HT-29 (cell line): ENCODE results near the gene NPM3. TPM values are rescaled to one million over a fixed set of nuclear protein-coding genes. Genes with fewer than 3 reads are reported as not detected.

Source experiments
- DNase-seq: peaks from one replicate; pipeline ENCODE4 v3.0.0-alpha.2; 2015; ENCODE audit warnings: low spot score
- total RNA-seq: library from RNA; depleted of rRNA; stranded (reverse); fragments of >200 nt; shearing (Covaris generic); gene quantifications from 2 replicates; pipeline ENCODE4 v1.2.3, GENCODE V29; 2014

NPM3 gene
- total RNA-seq, 1 experiment from 2014 or later = 160 TPM

- DNase-seq = no peak
These were observed 7.7 kb downstream of the NPM3 start, which contains the start of gene FGF8 for GRCh38 chr10:101775273-101776160. FGF8 (minus strand) TSS chr10:101776114; CDS start chr10:101775900, 214 bp downstream.

GRCh38 chr10:101774589-101775272 lies 8.5 kb downstream of the NPM3 start:
- no peak for DNase-seq

- no peak for DNase-seq
These were observed 9.2 kb downstream of the NPM3 start for GRCh38 chr10:101773923-101774588.

- no peak for DNase-seq
These were observed 10.1 kb downstream of the NPM3 start for GRCh38 chr10:101772895-101773761.

GRCh38 chr10:101772017-101772894 lies 11.0 kb downstream of the NPM3 start:
- no peak for DNase-seq

- no peak for DNase-seq
These were observed 11.9 kb downstream of the NPM3 start for GRCh38 chr10:101771380-101771779.

GRCh38 chr10:101770331-101771215 lies 12.7 kb downstream of the NPM3 start:
- no peak for DNase-seq

- no peak for DNase-seq
These were observed 13.6 kb downstream of the NPM3 start for GRCh38 chr10:101769541-101770180.

GRCh38 chr10:101768791-101769170 lies 14.5 kb downstream of the NPM3 start:
- DNase-seq = no peak

GRCh38 chr10:101767966-101768790 lies 15.1 kb downstream of the NPM3 start:
- no peak for DNase-seq

GRCh38 chr10:101767600-101767945 lies 15.7 kb downstream of the NPM3 start:
- DNase-seq = no peak

- no peak for DNase-seq
These were observed 16.3 kb downstream of the NPM3 start for GRCh38 chr10:101766753-101767599.

GRCh38 chr10:101766306-101766705 lies 16.9 kb downstream of the NPM3 start:
- no peak for DNase-seq

GRCh38 chr10:101763141-101763846 lies 20.0 kb downstream of the NPM3 start:
- DNase-seq = no peak

GRCh38 chr10:101762736-101763135 lies 20.5 kb downstream of the NPM3 start:
- no peak for DNase-seq

- no peak for DNase-seq
These were observed 22.0 kb downstream of the NPM3 start for GRCh38 chr10:101761226-101761625.
